HepG2 (cell line): ENCODE data around the gene U2AF1L4. TPM values are rescaled to one million over a fixed set of nuclear protein-coding genes. Genes with fewer than 3 reads are reported as not detected.

Experiments
- ARNT2 ChIP-seq: sonication (generic); formaldehyde crosslinking; IDR thresholded peaks from 2 replicates; pipeline ENCODE4 v1.8.0; 2022; ENCODE audit warnings: mild to moderate bottlenecking, low read depth, missing genetic modification reagents, moderate library complexity
- CHCHD3 ChIP-seq: sonication (generic); formaldehyde crosslinking; IDR thresholded peaks from 2 replicates; pipeline ENCODE4 v1.8.0; 2022; ENCODE audit warnings: mild to moderate bottlenecking, missing genetic modification reagents, moderate library complexity
- JUND ChIP-seq: sonication (generic); formaldehyde crosslinking; IDR thresholded peaks from 2 replicates; pipeline ENCODE4 v1.8.0; 2022; ENCODE audit warnings: mild to moderate bottlenecking, missing genetic modification reagents
- MAFG ChIP-seq: sonication (generic); formaldehyde crosslinking; IDR thresholded peaks from 2 replicates; pipeline ENCODE4 v1.5.1; 2020; ENCODE audit warnings: mild to moderate bottlenecking, missing genetic modification reagents
- MEIS2 ChIP-seq: sonication (generic); formaldehyde crosslinking; IDR thresholded peaks from 2 replicates; pipeline ENCODE4 v1.9.0; 2021; ENCODE audit warnings: mild to moderate bottlenecking, missing genetic modification reagents
- PCBP1 ChIP-seq: fragments of 200-400 bp; formaldehyde crosslinking; IDR thresholded peaks from 2 replicates; pipeline ENCODE4 v1.6.1; 2017; ENCODE audit warnings: mild to moderate bottlenecking, low read depth, low read length, borderline replicate concordance
- PTBP1 ChIP-seq: fragments of 200-400 bp; formaldehyde crosslinking; IDR thresholded peaks from 2 replicates; pipeline ENCODE4 v1.6.1; 2018; ENCODE audit warnings: low read length, low read depth; ENCODE audit not compliant: poor library complexity, severe bottlenecking
- RBM39 ChIP-seq: fragments of 200-400 bp; formaldehyde crosslinking; IDR thresholded peaks from one replicate; pipeline ENCODE4 v1.6.1; 2018; ENCODE audit warnings: antibody characterized with exemption, mild to moderate bottlenecking, low read depth, low read length; ENCODE audit not compliant: poor library complexity, severe bottlenecking
- REPIN1 ChIP-seq: sonication (generic); formaldehyde crosslinking; IDR thresholded peaks from 2 replicates; pipeline ENCODE4 v1.8.0; 2022; ENCODE audit warnings: missing genetic modification reagents, low read depth, mild to moderate bottlenecking, borderline replicate concordance
- RXRB ChIP-seq: IDR thresholded peaks from 2 replicates; pipeline ENCODE4 v1.6.1; 2016; ENCODE audit warnings: borderline replicate concordance, missing genetic modification reagents, missing compliant biosample characterization
- SPEN ChIP-seq: sonication (generic); formaldehyde crosslinking; IDR thresholded peaks from 2 replicates; pipeline ENCODE4 v1.5.1; 2020; ENCODE audit warnings: low read depth, mild to moderate bottlenecking, missing genetic modification reagents
- ZBTB38 ChIP-seq: sonication (generic); formaldehyde crosslinking; IDR thresholded peaks from 2 replicates; pipeline ENCODE4 v1.5.1; 2020; ENCODE audit warnings: mild to moderate bottlenecking, missing genetic modification reagents
- ZFY ChIP-seq: sonication (generic); formaldehyde crosslinking; IDR thresholded peaks from 2 replicates; pipeline ENCODE4 v1.4.0; 2020; ENCODE audit warnings: missing genetic modification reagents
- ZNF383 ChIP-seq: sonication (generic); formaldehyde crosslinking; IDR thresholded peaks from 2 replicates; pipeline ENCODE4 v1.4.0; 2020; ENCODE audit warnings: missing genetic modification reagents, mild to moderate bottlenecking, borderline replicate concordance
- ZSCAN31 ChIP-seq: sonication (generic); formaldehyde crosslinking; IDR thresholded peaks from 2 replicates; pipeline ENCODE4 v1.5.0; 2020; ENCODE audit warnings: low read depth, mild to moderate bottlenecking, missing genetic modification reagents
- polyA plus RNA-seq, 8 experiments: library from polyadenylated mRNA; depleted of rRNA in 3 of 8; stranded (reverse) in 7 of 8; unstranded in 1 of 8; fragments of >200 nt; fragmentation: Illumina TruSeq in 4 of 8; extraction: Trizol in 4 of 8; gene quantifications; 2 replicates each; pipeline versions ENCODE4 v1.2.1 to v1.2.3, GENCODE V29; 2011 to 2016; ENCODE audit warnings: low read depth in 4 of 8, missing spikeins in 1 of 8, mixed read lengths in 1 of 8; ENCODE audit not compliant: insufficient read depth in 1 of 8
- total RNA-seq, 5 experiments: library from RNA; depleted of rRNA; stranded (reverse); fragments of >200 nt; fragmentation: Illumina TruSeq; extraction: Trizol; gene quantifications; 2 replicates each; pipeline ENCODE4 v1.2.3, GENCODE V29; 2016; ENCODE audit warnings: low read depth in 1 of 5
- TF ChIP-seq, protein P1 (sequence below): sonication (generic); formaldehyde crosslinking; IDR thresholded peaks from 2 replicates; pipeline ENCODE4 v1.5.1; 2020; ENCODE audit warnings: missing genetic modification reagents, mild to moderate bottlenecking, borderline replicate concordance
- TF ChIP-seq, protein P2 (sequence below): sonication (generic); formaldehyde crosslinking; IDR thresholded peaks from 2 replicates; pipeline ENCODE4 v1.4.0; 2020; ENCODE audit warnings: missing genetic modification reagents, borderline replicate concordance
- TF ChIP-seq, protein P3 (sequence below): sonication (generic); formaldehyde crosslinking; IDR thresholded peaks from 2 replicates; pipeline ENCODE4 v1.4.0; 2020; ENCODE audit warnings: missing genetic modification reagents
- TF ChIP-seq, protein P4 (sequence below): IDR thresholded peaks from 2 replicates; pipeline ENCODE4 v1.6.1; 2016; ENCODE audit warnings: low read depth, borderline replicate concordance

Gene U2AF1L4
- total and polyA plus RNA-seq, 2 of the 13 experiments (the other 11 are each of a cell fraction or from before 2014, with no cell fraction given), result 7.9 to 15.4 TPM

DNA sequence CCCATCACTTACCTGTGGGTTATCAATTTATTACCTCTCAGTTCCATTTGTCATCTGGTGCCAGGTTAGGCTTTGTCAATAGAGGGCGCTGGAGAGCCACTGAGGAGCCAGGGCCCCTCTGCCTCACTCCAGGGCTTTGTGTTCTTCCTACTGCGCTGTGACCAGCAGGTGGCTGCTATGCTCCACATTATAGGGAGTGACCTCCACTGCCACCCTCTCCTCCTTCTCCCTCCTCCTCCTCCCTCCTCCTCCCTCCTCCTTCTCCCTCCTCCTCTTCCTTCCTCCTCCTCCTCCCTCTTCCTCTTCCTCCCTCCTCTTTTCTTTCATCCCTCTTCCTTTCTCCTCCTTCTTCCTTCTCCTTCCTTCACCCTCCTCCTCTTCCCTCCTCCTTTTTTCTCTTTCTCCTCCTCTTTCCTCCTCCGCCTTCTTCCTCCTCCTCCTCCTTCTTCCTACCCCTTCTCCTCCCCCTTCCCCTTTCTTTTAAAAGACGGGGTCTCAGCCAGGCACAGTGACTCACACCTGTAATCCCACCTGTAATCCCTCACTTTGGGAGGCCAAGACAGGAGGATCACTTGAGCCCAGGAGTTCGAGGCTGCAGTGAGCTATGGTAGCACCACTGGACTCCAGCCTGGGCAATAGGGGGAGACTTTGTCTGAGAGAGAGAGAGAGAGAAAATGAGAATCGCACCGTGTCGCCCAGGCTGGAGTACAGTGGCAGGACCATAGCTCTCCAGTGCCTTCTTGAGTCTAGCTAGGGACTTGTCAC lies 51.2 kb downstream of the U2AF1L4 start (continued):
- TF ChIP-seq ZNF383 (no peak), RBM39 (peak; percentile 50), MEIS2 (CRISPR knock-in tag) (no peak), REPIN1 (CRISPR knock-in tag) (no peak), MAFG (CRISPR knock-in tag) (no peak), ZBTB38 (CRISPR knock-in tag) (0 out of 2 replicates have a peak, but pooled peaks have one; percentile 22), CHCHD3 (CRISPR knock-in tag) (no peak), ZSCAN31 (CRISPR knock-in tag) (no peak), PTBP1 (no peak), RXRB (CRISPR knock-in tag) (peak; percentile 64; the same call in 1 of the 2 replicates), JUND (CRISPR knock-in tag) (no peak), ZFY (no peak), SPEN (CRISPR knock-in tag) (no peak), ARNT2 (CRISPR knock-in tag) (0 out of 2 replicates have a peak, but pooled peaks have one; percentile 33), PCBP1 (peak; percentile 98)
- TF ChIP-seq, protein P1, sequence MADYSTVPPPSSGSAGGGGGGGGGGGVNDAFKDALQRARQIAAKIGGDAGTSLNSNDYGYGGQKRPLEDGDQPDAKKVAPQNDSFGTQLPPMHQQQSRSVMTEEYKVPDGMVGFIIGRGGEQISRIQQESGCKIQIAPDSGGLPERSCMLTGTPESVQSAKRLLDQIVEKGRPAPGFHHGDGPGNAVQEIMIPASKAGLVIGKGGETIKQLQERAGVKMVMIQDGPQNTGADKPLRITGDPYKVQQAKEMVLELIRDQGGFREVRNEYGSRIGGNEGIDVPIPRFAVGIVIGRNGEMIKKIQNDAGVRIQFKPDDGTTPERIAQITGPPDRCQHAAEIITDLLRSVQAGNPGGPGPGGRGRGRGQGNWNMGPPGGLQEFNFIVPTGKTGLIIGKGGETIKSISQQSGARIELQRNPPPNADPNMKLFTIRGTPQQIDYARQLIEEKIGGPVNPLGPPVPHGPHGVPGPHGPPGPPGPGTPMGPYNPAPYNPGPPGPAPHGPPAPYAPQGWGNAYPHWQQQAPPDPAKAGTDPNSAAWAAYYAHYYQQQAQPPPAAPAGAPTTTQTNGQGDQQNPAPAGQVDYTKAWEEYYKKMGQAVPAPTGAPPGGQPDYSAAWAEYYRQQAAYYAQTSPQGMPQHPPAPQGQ (CRISPR knock-in tag), result no peak
- TF ChIP-seq, protein P2, sequence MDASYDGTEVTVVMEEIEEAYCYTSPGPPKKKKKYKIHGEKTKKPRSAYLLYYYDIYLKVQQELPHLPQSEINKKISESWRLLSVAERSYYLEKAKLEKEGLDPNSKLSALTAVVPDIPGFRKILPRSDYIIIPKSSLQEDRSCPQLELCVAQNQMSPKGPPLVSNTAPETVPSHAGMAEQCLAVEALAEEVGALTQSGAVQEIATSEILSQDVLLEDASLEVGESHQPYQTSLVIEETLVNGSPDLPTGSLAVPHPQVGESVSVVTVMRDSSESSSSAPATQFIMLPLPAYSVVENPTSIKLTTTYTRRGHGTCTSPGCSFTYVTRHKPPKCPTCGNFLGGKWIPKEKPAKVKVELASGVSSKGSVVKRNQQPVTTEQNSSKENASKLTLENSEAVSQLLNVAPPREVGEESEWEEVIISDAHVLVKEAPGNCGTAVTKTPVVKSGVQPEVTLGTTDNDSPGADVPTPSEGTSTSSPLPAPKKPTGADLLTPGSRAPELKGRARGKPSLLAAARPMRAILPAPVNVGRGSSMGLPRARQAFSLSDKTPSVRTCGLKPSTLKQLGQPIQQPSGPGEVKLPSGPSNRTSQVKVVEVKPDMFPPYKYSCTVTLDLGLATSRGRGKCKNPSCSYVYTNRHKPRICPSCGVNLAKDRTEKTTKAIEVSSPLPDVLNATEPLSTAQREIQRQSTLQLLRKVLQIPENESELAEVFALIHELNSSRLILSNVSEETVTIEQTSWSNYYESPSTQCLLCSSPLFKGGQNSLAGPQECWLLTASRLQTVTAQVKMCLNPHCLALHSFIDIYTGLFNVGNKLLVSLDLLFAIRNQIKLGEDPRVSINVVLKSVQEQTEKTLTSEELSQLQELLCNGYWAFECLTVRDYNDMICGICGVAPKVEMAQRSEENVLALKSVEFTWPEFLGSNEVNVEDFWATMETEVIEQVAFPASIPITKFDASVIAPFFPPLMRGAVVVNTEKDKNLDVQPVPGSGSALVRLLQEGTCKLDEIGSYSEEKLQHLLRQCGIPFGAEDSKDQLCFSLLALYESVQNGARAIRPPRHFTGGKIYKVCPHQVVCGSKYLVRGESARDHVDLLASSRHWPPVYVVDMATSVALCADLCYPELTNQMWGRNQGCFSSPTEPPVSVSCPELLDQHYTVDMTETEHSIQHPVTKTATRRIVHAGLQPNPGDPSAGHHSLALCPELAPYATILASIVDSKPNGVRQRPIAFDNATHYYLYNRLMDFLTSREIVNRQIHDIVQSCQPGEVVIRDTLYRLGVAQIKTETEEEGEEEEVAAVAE (CRISPR knock-in tag), result peak; percentile 62; the same call in 1 of the 2 replicates
- TF ChIP-seq, protein P3, sequence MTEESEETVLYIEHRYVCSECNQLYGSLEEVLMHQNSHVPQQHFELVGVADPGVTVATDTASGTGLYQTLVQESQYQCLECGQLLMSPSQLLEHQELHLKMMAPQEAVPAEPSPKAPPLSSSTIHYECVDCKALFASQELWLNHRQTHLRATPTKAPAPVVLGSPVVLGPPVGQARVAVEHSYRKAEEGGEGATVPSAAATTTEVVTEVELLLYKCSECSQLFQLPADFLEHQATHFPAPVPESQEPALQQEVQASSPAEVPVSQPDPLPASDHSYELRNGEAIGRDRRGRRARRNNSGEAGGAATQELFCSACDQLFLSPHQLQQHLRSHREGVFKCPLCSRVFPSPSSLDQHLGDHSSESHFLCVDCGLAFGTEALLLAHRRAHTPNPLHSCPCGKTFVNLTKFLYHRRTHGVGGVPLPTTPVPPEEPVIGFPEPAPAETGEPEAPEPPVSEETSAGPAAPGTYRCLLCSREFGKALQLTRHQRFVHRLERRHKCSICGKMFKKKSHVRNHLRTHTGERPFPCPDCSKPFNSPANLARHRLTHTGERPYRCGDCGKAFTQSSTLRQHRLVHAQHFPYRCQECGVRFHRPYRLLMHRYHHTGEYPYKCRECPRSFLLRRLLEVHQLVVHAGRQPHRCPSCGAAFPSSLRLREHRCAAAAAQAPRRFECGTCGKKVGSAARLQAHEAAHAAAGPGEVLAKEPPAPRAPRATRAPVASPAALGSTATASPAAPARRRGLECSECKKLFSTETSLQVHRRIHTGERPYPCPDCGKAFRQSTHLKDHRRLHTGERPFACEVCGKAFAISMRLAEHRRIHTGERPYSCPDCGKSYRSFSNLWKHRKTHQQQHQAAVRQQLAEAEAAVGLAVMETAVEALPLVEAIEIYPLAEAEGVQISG (CRISPR knock-in tag), result peak; percentile 92
- TF ChIP-seq, protein P4, sequence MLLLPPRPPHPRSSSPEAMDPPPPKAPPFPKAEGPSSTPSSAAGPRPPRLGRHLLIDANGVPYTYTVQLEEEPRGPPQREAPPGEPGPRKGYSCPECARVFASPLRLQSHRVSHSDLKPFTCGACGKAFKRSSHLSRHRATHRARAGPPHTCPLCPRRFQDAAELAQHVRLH (CRISPR knock-in tag), result peak; percentile 70; the same call in 1 of the 2 replicates
